Endothelial cell of umbilical vein (primary cell): ENCODE measurements around the gene TRPM5. TPM values are rescaled to one million over a fixed set of nuclear protein-coding genes. Genes with fewer than 3 reads are reported as not detected.

ENCODE experiments used
- BruUV-seq: library from RNA; stranded (reverse); fragments of 400-500 nt; replicated peaks from 2 replicates; lab custom pipeline; 2021; lab: Mats Ljungman, UMichigan
- CTCF ChIA-PET: fragments of 300-600, 350-600 bp; sonication (Branson Sonifier 250); formaldehyde crosslinking; loops from one replicate; lab custom pipeline; 2021; ENCODE audit warnings: antibody characterized with exemption, inconsistent platforms; lab: Charles Lee
- POLR2A ChIA-PET: fragments of 300-600, 350-600 bp; sonication (Branson Sonifier 250); formaldehyde crosslinking; loops from one replicate; lab custom pipeline; 2021; ENCODE audit warnings: antibody characterized with exemption, inconsistent platforms; lab: Charles Lee
- DNase-seq: peaks from one replicate; pipeline ENCODE4 v3.0.0-alpha.2; 2011; ENCODE audit warnings: low read depth, low spot score
- FAIRE-seq: peaks from 2 replicates; lab custom pipeline; 2011; peaks lifted over from hg19 to GRCh38; lab: Jason Lieb, UNC
- H2AFZ ChIP-seq: 2 replicates; pipeline ENCODE4 v1.6.0; 2012; ENCODE audit warnings: low read depth, low read length, control low read depth, inconsistent platforms
- H3K27ac ChIP-seq: 2 replicates; pipeline ENCODE4 v1.5.1; 2011; ENCODE audit warnings: low read depth, mild to moderate bottlenecking, control low read depth, low read length, moderate library complexity; ENCODE audit not compliant: insufficient read depth
- H3K27me3 ChIP-seq, 2 experiments: 2 replicates each; pipeline versions ENCODE4 v1.6.0 to v1.6.1; 2011; ENCODE audit warnings: low read length in 2 of 2, mixed read lengths in 1 of 2; ENCODE audit not compliant: control insufficient read depth in 2 of 2, insufficient read depth in 2 of 2
- H3K36me3 ChIP-seq, 2 experiments: 2 replicates in 1 of 2; 3 replicates in 1 of 2; pipeline ENCODE4 v1.5.1; 2011; ENCODE audit warnings: low read length in 2 of 2, mild to moderate bottlenecking in 1 of 2, moderate library complexity in 1 of 2; ENCODE audit not compliant: control insufficient read depth in 2 of 2, insufficient read depth in 2 of 2; ENCODE audit errors: extremely low read depth in 1 of 2
- H3K4me1 ChIP-seq: 3 replicates; pipeline ENCODE4 v1.5.1; 2011; ENCODE audit warnings: mild to moderate bottlenecking, low read length; ENCODE audit not compliant: control insufficient read depth, insufficient read depth; ENCODE audit errors: extremely low read depth
- H3K4me2 ChIP-seq: 2 replicates; pipeline ENCODE4 v1.6.1; 2011; ENCODE audit warnings: low read length, control low read depth, mixed read lengths; ENCODE audit not compliant: insufficient read depth
- H3K4me3 ChIP-seq, 3 experiments: fragments of 200-600 bp in 1 of 3; sonication (generic), shearing (Covaris generic) in 1 of 3; replicated peaks in 1 of 3; 2 replicates each; pipeline ENCODE4 v1.5.1; 2011 to 2016; ENCODE audit warnings: control low read depth in 3 of 3, low read length in 3 of 3, mild to moderate bottlenecking in 2 of 3, inconsistent platforms in 1 of 3, low read depth in 1 of 3, moderate library complexity in 1 of 3; ENCODE audit not compliant: insufficient read depth in 1 of 3
- H3K79me2 ChIP-seq: 2 replicates; pipeline ENCODE4 v1.6.0; 2012; ENCODE audit warnings: low read length, inconsistent platforms; ENCODE audit not compliant: control insufficient read depth, insufficient read depth
- H3K9ac ChIP-seq: replicated peaks from 2 replicates; pipeline ENCODE3; 2011; ENCODE audit warnings: low read length, control low read depth; ENCODE audit not compliant: insufficient read depth; ENCODE audit errors: extremely low read depth
- H3K9me1 ChIP-seq: replicated peaks from 3 replicates; pipeline ENCODE4 v1.6.0; 2011; ENCODE audit warnings: mild to moderate bottlenecking, low read length; ENCODE audit not compliant: control insufficient read depth, insufficient read depth; ENCODE audit errors: extremely low read depth
- H3K9me3 ChIP-seq: replicated peaks from 2 replicates; pipeline ENCODE4 v1.5.1; 2012; ENCODE audit warnings: low read length, inconsistent platforms; ENCODE audit not compliant: control insufficient read depth, insufficient read depth
- H4K20me1 ChIP-seq: replicated peaks from 2 replicates; pipeline ENCODE3; 2011; ENCODE audit warnings: mild to moderate bottlenecking, low read length; ENCODE audit not compliant: control insufficient read depth, insufficient read depth; ENCODE audit errors: extremely low read depth
- EZH2 ChIP-seq: IDR thresholded peaks from 2 replicates; pipeline ENCODE4 v1.6.1; 2012; ENCODE audit warnings: borderline replicate concordance, low read depth, mild to moderate bottlenecking, moderate library complexity, low read length, inconsistent platforms; ENCODE audit not compliant: severe bottlenecking
- FOS ChIP-seq: IDR thresholded peaks from 2 replicates; pipeline ENCODE4 v1.6.1; 2011; ENCODE audit warnings: mild to moderate bottlenecking, low read length, moderate library complexity, borderline replicate concordance; ENCODE audit not compliant: insufficient read depth
- GATA2 ChIP-seq: IDR thresholded peaks from 2 replicates; pipeline ENCODE4 v1.7.0; 2011; ENCODE audit warnings: low read depth, mild to moderate bottlenecking, moderate library complexity, mixed read lengths, low read length; ENCODE audit not compliant: insufficient read length, insufficient read depth
- JUN ChIP-seq: IDR thresholded peaks from 2 replicates; pipeline ENCODE4 v1.6.1; 2011; ENCODE audit warnings: borderline replicate concordance, low read depth; ENCODE audit not compliant: insufficient read length, insufficient read depth
- MAX ChIP-seq: IDR thresholded peaks from 2 replicates; pipeline ENCODE4 v1.6.1; 2011; ENCODE audit not compliant: insufficient read depth, insufficient read length
- MYC ChIP-seq: IDR thresholded peaks from one replicate; pipeline ENCODE4 v1.6.1; 2011; ENCODE audit warnings: mild to moderate bottlenecking, low read depth, low read length
- POLR2A ChIP-seq: IDR thresholded peaks from 2 replicates; pipeline ENCODE4 v1.6.1; 2012; ENCODE audit warnings: low read depth, mild to moderate bottlenecking, control low read depth, low read length
- POLR2AphosphoS5 ChIP-seq: IDR thresholded peaks from 2 replicates; pipeline ENCODE4 v1.6.1; 2012; ENCODE audit warnings: low read depth, mild to moderate bottlenecking, control low read depth, low read length, moderate library complexity; ENCODE audit not compliant: insufficient read depth
- dilution Hi-C: fragments of 300-500 bp; cut with MboI; formaldehyde crosslinking; loops from one replicate; pipeline ENCODE4 v1.15.0; 2019; ENCODE audit warnings: low sequenced_read_pairs; ENCODE audit not compliant: extremely low pct_ligation_motif_present
- intact Hi-C: fragments of 100-400 bp; cut with micrococcal nuclease; formaldehyde crosslinking; loops from one replicate; pipeline ENCODE4 v1.10.0; 2022
- polyA plus RNA-seq, 4 experiments: library from polyadenylated mRNA; depleted of rRNA in 3 of 4; stranded (reverse) in 3 of 4; unstranded in 1 of 4; fragments of >200 nt; gene quantifications; 2 replicates each; pipeline versions ENCODE4 v1.2.1 to v1.2.3, GENCODE V29; 2011 to 2012; ENCODE audit warnings: missing spikeins in 1 of 4
- total RNA-seq: library from RNA; stranded (reverse); gene quantifications from 2 replicates; pipeline ENCODE4 v1.2.3, GENCODE V29; 2021
- TF ChIP-seq, protein P1 (sequence below), 2 donors: IDR thresholded peaks; 1 replicate in 1 of 2; 2 replicates in 1 of 2; pipeline ENCODE4 v1.5.1; 2011; ENCODE audit warnings: low read length in 2 of 2, mild to moderate bottlenecking in 2 of 2, moderate library complexity in 2 of 2, control low read depth in 1 of 2, inconsistent platforms in 1 of 2, low read depth in 1 of 2; ENCODE audit not compliant: insufficient read depth in 1 of 2; ENCODE audit errors: extremely low read depth in 1 of 2

Gene TRPM5
- total and polyA plus RNA-seq, 2 donors (not counting 3 experiments of a cell fraction or from before 2014, with no cell fraction given), result not detected

DNA sequence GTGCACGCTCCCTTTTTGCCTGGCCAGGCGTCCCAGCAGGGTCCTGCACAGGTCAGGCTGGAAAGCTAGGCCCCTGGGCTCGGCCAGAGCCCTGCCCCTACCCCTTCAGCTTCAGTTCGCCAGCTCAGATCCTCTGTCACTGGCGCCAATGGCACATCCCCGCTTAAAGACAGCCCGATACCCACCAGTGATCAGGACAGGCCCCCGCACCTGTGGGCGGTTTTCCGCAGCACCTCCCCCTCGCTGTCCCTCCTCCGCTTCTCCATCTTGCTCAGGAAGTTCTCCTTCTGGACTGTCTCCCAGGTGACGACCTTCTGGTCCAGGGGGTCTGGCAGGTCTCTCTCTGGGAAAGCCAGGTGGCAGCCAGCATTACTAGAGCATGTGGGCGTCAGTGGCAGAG lies 37.9 kb downstream of the TRPM5 start:
- Histone ChIP-seq H3K4me3 (no peak overlapping the region), H3K4me1 (peaks cover 7% of the 10 kb centered on the region), H3K27me3 (peaks cover 0 to 4% of the 10 kb centered on the region in 2 experiments), H3K9me3 (no peaks in the 10 kb centered on the region), H3K36me3 (peaks cover 0 to 18% of the 10 kb centered on the region in 2 experiments), H3K79me2 (peaks cover 10% of the 10 kb centered on the region), H2AFZ (no peak overlapping the region), H3K9ac (no peak overlapping the region), H4K20me1 (no peaks in the 10 kb centered on the region), H3K27ac (no peak overlapping the region), H3K9me1 (no peaks in the 10 kb centered on the region), H3K4me2 (no peak overlapping the region)
- TF ChIP-seq MYC (no peak), GATA2 (no peak), POLR2A (no peak), MAX (no peak), FOS (no peak), POLR2AphosphoS5 (no peak), JUN (no peak), EZH2 (no peak)
- TF ChIP-seq, protein P1, sequence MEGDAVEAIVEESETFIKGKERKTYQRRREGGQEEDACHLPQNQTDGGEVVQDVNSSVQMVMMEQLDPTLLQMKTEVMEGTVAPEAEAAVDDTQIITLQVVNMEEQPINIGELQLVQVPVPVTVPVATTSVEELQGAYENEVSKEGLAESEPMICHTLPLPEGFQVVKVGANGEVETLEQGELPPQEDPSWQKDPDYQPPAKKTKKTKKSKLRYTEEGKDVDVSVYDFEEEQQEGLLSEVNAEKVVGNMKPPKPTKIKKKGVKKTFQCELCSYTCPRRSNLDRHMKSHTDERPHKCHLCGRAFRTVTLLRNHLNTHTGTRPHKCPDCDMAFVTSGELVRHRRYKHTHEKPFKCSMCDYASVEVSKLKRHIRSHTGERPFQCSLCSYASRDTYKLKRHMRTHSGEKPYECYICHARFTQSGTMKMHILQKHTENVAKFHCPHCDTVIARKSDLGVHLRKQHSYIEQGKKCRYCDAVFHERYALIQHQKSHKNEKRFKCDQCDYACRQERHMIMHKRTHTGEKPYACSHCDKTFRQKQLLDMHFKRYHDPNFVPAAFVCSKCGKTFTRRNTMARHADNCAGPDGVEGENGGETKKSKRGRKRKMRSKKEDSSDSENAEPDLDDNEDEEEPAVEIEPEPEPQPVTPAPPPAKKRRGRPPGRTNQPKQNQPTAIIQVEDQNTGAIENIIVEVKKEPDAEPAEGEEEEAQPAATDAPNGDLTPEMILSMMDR (IDR thresholded peaks at IDR 0.05; ENCODE audit: extremely low read depth in 1 of 2, insufficient read depth in 1 of 2, low read depth in 1 of 2, low read length in 2 of 2), result no peak
- dilution Hi-C loops, result no loop called here
- DNase-seq (no peak), FAIRE-seq (no peak)
- intact Hi-C loops, result no loop called here
- BruUV-seq, result no TSS peak
- ChIA-PET CTCF (interaction anchor here (0.9 to 1.4 kb wide), 2 partner anchors 13 to 101 kb away, joined by 3 to 5 read pairs; no protein-coding TSS in a partner anchor), POLR2A (no interaction called here)
